ENCODE measurements around the gene VAMP3. TPM values are rescaled to one million over a fixed set of nuclear protein-coding genes. Genes with fewer than 3 reads are reported as not detected.

The VAMP3 gene
- total RNA-seq, 2 experiments from 2014 or later = 31.6 to 34.9 TPM

DNA sequence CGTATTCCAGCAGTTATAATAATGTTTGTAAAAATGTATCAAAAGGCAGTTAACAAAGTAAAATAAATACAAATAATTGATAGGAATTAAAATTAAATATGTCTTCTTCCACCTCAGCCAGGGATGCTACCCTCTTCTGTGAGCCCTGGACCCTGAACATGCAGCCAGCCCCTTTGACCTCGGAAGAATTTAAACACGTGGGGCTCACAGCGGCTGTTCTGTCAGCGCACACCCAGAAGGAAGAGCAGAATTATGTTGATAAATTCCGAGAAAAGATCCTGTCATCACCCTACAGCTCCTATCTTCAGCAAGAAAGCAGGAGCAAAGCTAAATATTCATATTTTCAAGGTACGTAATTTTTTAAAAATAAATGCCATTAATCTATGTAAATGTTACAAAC lies 55.3 kb downstream of the VAMP3 start:
- no peak for DNase-seq (ENCODE audit: low spot score)
- CTCF ChIA-PET (ENCODE audit: unreplicated experiment) = no interaction called here
- POLR2A ChIA-PET = interaction anchor here (0.6 kb wide), 1 partner anchor 14 kb away, joined by 3 read pairs; no protein-coding TSS in a partner anchor
- Histone ChIP-seq H3K4me2 (ENCODE audit: low read length) (peak overlapping the region; percentile 53), H3K4me3 (ENCODE audit: low read depth, low read length, poor library complexity, severe bottlenecking) (peak overlapping the region; percentile 73), H4K20me1 (ENCODE audit: insufficient read depth, low read length) (no peaks in the 10 kb centered on the region), H3K36me3 (ENCODE audit: insufficient read depth, low read length) (peaks cover 10% of the 10 kb centered on the region), H3K9me2 (ENCODE audit: insufficient read depth, low read length) (no peaks in the 10 kb centered on the region), H3K4me1 (ENCODE audit: insufficient read depth, low read length, poor library complexity, severe bottlenecking) (peaks cover 19% of the 10 kb centered on the region), H3K27ac (ENCODE audit: low read depth, low read length, poor library complexity, severe bottlenecking) (peak overlapping the region; percentile 54), H3K9me3 (ENCODE audit: low read length) (no peaks in the 10 kb centered on the region), H2AFZ (ENCODE audit: low read length) (peak overlapping the region; percentile 25; the same call in 1 of the 2 replicates), H3K79me2 (ENCODE audit: insufficient read depth, low read depth, low read length) (peaks cover 36% of the 10 kb centered on the region; the same call in 1 of the 2 replicates)
- BruUV-seq (replicated peaks) = no TSS peak
- TF ChIP-seq EZH2phosphoT487 (IDR thresholded peaks at IDR 0.05; ENCODE audit: borderline replicate concordance, low read depth, low read length) = no peak
- TF ChIP-seq, protein P1, sequence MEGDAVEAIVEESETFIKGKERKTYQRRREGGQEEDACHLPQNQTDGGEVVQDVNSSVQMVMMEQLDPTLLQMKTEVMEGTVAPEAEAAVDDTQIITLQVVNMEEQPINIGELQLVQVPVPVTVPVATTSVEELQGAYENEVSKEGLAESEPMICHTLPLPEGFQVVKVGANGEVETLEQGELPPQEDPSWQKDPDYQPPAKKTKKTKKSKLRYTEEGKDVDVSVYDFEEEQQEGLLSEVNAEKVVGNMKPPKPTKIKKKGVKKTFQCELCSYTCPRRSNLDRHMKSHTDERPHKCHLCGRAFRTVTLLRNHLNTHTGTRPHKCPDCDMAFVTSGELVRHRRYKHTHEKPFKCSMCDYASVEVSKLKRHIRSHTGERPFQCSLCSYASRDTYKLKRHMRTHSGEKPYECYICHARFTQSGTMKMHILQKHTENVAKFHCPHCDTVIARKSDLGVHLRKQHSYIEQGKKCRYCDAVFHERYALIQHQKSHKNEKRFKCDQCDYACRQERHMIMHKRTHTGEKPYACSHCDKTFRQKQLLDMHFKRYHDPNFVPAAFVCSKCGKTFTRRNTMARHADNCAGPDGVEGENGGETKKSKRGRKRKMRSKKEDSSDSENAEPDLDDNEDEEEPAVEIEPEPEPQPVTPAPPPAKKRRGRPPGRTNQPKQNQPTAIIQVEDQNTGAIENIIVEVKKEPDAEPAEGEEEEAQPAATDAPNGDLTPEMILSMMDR (conservative IDR thresholded peaks at IDR 0.05; ENCODE audit: low read length) = no peak
- intact Hi-C loops (cut with micrococcal nuclease; ENCODE audit: unreplicated experiment) = no loop called here

GRCh38 chr1:7827126-7827955 lies 56.2 kb downstream of the VAMP3 start:
- Histone ChIP-seq H3K9me2 (ENCODE audit: insufficient read depth, low read length) (no peaks in the 10 kb centered on the region), H3K9me3 (ENCODE audit: low read length) (no peaks in the 10 kb centered on the region), H3K36me3 (ENCODE audit: insufficient read depth, low read length) (peaks cover 10% of the 10 kb centered on the region), H4K20me1 (ENCODE audit: insufficient read depth, low read length) (no peaks in the 10 kb centered on the region), H2AFZ (ENCODE audit: low read length) (peak overlapping the region; percentile 25; the same call in 1 of the 2 replicates), H3K4me2 (ENCODE audit: low read length) (peak overlapping the region; percentile 53), H3K79me2 (ENCODE audit: insufficient read depth, low read depth, low read length) (peaks cover 44% of the 10 kb centered on the region; the same call in 1 of the 2 replicates), H3K27ac (ENCODE audit: low read depth, low read length, poor library complexity, severe bottlenecking) (peak overlapping the region; percentile 54), H3K4me3 (ENCODE audit: low read depth, low read length, poor library complexity, severe bottlenecking) (peak overlapping the region; percentile 73), H3K4me1 (ENCODE audit: insufficient read depth, low read length, poor library complexity, severe bottlenecking) (peaks cover 24% of the 10 kb centered on the region)
- ChIA-PET POLR2A (interaction anchor here (0.6 to 1.1 kb wide), 3 partner anchors 13 to 53 kb away, joined by 3 to 5 read pairs (median 3); no protein-coding TSS in a partner anchor), CTCF (ENCODE audit: unreplicated experiment) (interaction anchor here (1.1 kb wide), 1 partner anchor 19 kb away, joined by 3 read pairs; no protein-coding TSS in a partner anchor)
- peak; percentile 59 for DNase-seq (ENCODE audit: low spot score)
- no peak for TF ChIP-seq EZH2phosphoT487 (IDR thresholded peaks at IDR 0.05; ENCODE audit: borderline replicate concordance, low read depth, low read length)
- TF ChIP-seq, protein P1 (conservative IDR thresholded peaks at IDR 0.05; ENCODE audit: low read length) = no peak
- BruUV-seq (replicated peaks) = no TSS peak
- intact Hi-C loops (cut with micrococcal nuclease; ENCODE audit: unreplicated experiment) = no loop called here

Other genes with a start within 250 kb of the VAMP3 start
- 9.0 and 12.0 TPM in 2 replicates for gene PER3, start 13.0 kb downstream of the VAMP3 start, total RNA-seq (2014; rRNA removed; shearing (Covaris generic))
- gene PER3, start 13.0 kb downstream of the VAMP3 start, total RNA-seq (2022) = 13.1 and 15.9 TPM in 2 replicates
- not detected in 2 replicates for gene UTS2, start 81.8 kb downstream of the VAMP3 start, total RNA-seq (2014; rRNA removed; shearing (Covaris generic))
- not detected in 2 replicates for gene UTS2, start 81.8 kb downstream of the VAMP3 start, total RNA-seq (2022)
- not detected in 2 replicates for gene TNFRSF9, start 169.5 kb downstream of the VAMP3 start, total RNA-seq (2014; rRNA removed; shearing (Covaris generic))
- not detected in 2 replicates for gene TNFRSF9, start 169.5 kb downstream of the VAMP3 start, total RNA-seq (2022)
- 138 and 204 TPM in 2 replicates for gene PARK7, start 190.4 kb downstream of the VAMP3 start, total RNA-seq (2014; rRNA removed; shearing (Covaris generic))
- 272 and 306 TPM in 2 replicates for gene PARK7, start 190.4 kb downstream of the VAMP3 start, total RNA-seq (2022)